ENCODE results near the gene NOC2L.

DNA sequence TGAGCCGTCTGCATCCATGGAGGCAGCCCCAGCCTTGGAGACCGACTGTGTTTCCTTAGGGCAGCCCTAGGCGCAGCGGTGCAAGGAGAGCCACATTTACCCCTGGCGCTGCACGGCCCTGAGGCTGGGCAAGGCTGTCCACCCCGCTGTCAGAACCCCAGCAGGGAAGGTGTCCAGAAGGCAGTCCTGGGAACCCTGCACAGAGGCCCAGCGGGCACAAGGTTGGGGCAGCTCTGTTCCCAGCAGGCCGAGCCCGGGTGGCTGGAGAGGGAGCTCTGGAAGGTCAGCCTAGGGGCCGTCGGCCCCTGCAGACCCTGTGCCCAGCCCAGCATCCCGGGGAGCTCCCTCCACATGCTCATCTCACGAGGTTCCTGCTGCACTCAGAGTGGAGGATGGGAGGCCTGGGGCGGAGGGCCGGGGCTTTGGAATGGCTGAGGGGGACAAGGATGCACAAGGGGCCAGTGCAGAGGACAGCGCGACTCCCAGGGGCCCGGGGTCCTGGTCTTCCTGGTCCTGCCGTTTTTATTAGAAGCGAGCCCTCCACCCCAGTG, 55.3 kb downstream of the NOC2L start:
- TF ChIP-seq KDM5A (IDR thresholded peaks at IDR 0.05) (no peak), ESRRA (IDR thresholded peaks at IDR 0.05; ENCODE audit: borderline replicate concordance, low read length) (no peak)
- TF ChIP-seq, protein P1, sequence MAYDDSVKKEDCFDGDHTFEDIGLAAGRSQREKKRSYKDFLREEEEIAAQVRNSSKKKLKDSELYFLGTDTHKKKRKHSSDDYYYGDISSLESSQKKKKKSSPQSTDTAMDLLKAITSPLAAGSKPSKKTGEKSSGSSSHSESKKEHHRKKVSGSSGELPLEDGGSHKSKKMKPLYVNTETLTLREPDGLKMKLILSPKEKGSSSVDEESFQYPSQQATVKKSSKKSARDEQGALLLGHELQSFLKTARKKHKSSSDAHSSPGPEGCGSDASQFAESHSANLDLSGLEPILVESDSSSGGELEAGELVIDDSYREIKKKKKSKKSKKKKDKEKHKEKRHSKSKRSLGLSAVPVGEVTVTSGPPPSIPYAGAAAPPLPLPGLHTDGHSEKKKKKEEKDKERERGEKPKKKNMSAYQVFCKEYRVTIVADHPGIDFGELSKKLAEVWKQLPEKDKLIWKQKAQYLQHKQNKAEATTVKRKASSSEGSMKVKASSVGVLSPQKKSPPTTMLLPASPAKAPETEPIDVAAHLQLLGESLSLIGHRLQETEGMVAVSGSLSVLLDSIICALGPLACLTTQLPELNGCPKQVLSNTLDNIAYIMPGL (CRISPR knock-in tag; IDR thresholded peaks at IDR 0.05; ENCODE audit: borderline replicate concordance): no peak
- TF ChIP-seq, protein P2, sequence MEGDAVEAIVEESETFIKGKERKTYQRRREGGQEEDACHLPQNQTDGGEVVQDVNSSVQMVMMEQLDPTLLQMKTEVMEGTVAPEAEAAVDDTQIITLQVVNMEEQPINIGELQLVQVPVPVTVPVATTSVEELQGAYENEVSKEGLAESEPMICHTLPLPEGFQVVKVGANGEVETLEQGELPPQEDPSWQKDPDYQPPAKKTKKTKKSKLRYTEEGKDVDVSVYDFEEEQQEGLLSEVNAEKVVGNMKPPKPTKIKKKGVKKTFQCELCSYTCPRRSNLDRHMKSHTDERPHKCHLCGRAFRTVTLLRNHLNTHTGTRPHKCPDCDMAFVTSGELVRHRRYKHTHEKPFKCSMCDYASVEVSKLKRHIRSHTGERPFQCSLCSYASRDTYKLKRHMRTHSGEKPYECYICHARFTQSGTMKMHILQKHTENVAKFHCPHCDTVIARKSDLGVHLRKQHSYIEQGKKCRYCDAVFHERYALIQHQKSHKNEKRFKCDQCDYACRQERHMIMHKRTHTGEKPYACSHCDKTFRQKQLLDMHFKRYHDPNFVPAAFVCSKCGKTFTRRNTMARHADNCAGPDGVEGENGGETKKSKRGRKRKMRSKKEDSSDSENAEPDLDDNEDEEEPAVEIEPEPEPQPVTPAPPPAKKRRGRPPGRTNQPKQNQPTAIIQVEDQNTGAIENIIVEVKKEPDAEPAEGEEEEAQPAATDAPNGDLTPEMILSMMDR (IDR thresholded peaks at IDR 0.05): no peak

Measured in A549 (cell line).